NCI-H128 (cell line): Measurements from ENCODE around the gene LRRC75A.

Source experiments
- DNase-seq: peaks from one replicate; lab custom pipeline; 2025; ENCODE audit not compliant: unreplicated experiment; lab: John Stamatoyannopoulos, UW

Gene LRRC75A

GRCh38 chr17:16435925-16436886 lies 55.8 kb downstream of the LRRC75A start:
- DNase-seq: no peak

DNA sequence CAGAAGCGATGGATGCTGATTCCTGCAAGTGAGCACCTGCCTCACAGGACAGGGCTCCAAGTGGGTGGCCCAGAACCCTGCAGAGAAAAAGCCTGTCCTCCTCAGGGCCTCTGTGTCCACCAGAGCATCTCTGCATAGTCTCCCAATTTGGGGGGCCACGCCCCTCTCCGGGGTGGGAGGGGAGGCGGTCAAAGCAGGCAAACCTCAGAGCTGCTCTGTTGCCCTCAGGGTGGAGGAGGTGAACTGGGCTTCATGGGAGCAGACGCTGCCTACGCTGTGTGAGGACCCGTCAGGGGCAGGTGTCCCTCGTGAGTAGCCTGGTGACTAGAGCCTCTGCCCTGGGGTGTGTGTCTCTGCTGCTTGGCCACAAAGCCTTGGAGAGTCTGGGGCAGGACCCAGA lies 57.3 kb downstream of the LRRC75A start:
- no peak for DNase-seq

GRCh38 chr17:16433514-16433913 lies 58.5 kb downstream of the LRRC75A start:
- no peak for DNase-seq

GRCh38 chr17:16432017-16432416 lies 60.0 kb downstream of the LRRC75A start:
- no peak for DNase-seq

DNA sequence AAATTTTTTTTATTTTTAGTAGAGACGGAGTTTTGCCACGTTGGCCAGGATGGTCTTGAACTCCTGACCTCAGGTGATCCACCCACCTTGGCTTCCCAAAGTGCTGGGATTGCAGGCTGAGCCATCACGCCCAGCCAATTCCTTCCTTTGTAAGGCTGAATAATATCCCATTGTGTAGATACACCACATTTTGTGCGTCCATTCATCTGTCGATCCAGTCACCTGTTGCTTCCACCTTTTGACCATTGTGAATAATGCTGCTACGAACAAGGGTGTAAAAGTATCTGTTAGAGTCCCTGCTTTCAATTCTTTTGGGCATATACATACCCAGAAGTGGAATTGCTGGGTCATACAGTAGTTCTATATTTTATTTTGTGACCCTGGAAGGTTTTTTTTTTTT lies 61.3 kb downstream of the LRRC75A start:
- DNase-seq: no peak

GRCh38 chr17:16429083-16429482 lies 62.9 kb downstream of the LRRC75A start:
- DNase-seq: no peak

- no peak for DNase-seq
These were observed 63.7 kb downstream of the LRRC75A start for GRCh38 chr17:16428098-16428882.

DNA sequence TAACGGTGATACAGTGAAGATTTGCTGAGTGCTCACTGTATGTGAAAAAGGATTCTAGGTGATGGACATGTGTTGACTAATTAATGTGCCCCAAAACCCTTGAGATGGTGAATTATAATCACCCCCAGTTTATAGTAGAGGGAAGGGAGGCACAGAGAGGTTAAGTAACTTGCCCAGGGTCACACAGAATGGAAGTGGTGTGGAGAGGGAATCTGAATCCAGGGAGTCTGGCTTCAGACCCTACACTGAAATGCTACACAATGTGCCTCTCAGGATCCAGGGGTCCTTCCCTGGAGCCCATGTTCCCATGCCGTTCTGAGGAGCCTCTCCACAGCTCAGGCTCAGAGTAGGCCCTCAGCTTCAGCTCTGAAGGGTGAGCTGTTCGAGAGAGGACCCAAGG lies 65.0 kb downstream of the LRRC75A start:
- DNase-seq: no peak

- no peak for DNase-seq
These were observed 66.0 kb downstream of the LRRC75A start for GRCh38 chr17:16425698-16426659.

DNA sequence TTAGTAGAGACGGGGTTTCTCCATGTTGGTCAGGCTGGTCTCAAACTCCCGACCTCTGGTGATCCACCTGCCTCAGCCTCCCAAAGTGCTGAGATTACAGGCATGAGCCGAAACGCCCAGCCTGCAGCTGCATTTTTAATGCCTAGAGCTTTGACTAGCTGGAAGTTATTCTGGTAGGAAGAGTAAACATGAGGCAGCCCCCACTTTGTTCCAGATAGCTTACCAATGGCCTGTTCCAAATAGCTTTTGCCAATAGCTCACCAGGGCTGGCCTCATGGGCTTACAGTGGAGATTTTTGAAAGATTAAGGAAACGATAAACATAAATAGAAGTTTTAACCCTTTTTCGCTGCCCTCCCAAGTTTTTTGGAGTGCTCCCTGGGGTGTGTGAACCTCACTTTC lies 66.8 kb downstream of the LRRC75A start:
- no peak for DNase-seq

DNA sequence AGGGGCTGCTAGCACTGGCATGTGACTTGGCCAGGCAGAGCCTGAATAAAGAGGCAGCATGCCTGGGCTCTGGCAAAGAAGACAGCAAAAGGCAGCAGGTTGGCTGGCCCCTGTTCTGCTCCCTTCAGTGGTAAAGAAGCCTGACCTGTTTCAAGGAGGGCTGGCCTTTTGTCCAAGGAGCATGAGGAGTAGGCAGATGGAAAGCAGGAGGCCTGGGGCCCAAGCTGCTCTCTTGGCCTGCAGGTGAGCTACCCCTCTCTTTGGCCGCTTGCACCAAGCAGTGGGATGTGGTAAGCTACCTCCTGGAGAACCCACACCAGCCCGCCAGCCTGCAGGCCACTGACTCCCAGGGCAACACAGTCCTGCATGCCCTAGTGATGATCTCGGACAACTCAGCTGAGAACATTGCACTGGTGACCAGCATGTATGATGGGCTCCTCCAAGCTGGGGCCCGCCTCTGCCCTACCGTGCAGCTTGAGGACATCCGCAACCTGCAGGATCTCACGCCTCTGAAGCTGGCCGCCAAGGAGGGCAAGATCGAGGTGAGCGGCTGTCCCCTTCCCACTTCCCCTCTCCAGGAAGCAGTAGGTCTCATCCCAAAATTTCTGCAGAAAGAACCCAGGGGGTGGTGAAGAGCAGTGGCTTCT lies 68.6 kb downstream of the LRRC75A start:
- DNase-seq: no peak

GRCh38 chr17:16422416-16422815 lies 69.6 kb downstream of the LRRC75A start:
- DNase-seq: no peak

DNA sequence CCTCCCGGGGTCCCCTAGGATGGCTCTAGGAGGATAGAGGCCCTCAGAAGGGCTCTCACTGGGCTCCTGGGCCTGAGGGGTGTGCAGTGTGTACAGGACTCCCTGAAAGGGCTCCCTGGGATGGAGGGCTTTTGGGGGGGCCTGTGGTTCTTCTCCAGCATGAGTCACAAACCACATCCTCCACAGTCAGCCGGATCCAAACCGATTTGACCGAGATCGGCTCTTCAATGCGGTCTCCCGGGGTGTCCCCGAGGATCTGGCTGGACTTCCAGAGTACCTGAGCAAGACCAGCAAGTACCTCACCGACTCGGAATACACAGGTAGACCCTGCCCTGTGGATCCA lies 72.1 kb downstream of the LRRC75A start:
- no peak for DNase-seq

DNA sequence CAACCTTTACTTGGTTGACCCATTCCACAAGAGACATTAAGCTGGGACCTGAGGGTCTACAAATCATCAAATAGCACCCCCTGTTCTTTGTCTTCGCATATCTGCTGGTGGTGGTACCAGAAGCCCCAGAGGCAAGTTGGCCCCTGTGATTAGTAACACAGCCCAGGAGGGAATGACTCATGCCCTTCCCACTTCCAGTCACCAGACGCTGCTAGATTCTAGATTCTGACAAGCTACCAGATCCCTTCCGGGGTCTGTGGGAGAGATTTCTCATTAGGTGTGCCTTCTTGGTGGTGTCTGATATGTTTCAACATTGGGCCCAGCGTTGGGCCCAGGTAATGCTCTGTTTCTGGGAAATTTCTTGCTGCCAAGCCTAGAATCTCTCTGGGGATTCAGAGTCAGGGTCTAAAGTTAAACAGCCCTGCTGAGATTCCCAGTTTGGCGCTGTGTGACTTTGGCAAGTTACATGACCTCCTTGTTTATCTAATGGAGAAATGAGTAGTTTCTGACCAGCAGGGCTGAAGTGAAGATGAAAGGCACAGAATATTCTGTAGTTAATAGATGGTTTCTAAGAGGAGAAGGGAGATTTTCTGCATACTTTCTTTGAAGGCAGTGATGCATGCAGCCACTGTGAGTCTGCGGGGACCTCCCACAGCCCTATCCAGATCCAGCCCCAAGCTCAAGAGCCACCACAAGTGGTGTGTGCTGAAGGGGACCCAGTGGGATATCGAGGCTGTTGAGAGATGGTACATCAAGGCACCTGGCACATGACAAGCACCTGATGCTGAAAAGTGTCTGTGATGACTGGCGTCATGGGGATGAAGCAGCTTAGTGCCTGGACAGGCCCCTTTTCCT lies 72.7 kb downstream of the LRRC75A start:
- DNase-seq: peak; percentile 24

DNA sequence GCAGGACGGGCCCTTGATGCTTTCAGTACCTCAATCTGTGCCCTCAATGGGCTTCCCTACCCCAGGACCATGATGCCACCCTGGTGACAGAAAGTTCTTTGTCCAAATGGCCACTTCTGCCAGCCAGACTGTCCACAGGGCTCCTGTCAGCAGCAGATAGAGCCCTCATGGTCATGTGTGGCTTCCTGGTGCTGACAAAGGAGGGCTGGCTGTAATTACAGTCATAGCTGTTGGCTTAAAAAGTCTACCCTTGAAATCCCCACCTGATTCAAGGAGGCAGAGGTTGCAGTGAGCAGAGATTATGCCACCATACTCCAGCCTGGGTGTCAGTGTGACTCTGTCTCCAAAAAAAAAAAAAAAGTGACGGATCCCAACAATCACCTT lies 73.3 kb downstream of the LRRC75A start:
- DNase-seq: no peak

- no peak for DNase-seq
These were observed 73.9 kb downstream of the LRRC75A start for GRCh38 chr17:16417896-16418684.

GRCh38 chr17:16417399-16417798 lies 74.6 kb downstream of the LRRC75A start:
- no peak for DNase-seq

- no peak for DNase-seq
These were observed 76.7 kb downstream of the LRRC75A start, which contains the start of gene TRPV2 for GRCh38 chr17:16415031-16415924. Gene TRPV2, plus strand, starts transcription at chr17:16415571. Its CDS starts 2,098 bp downstream, at chr17:16417669.
